Activated T-cell treated with anti-CD3 and anti-CD28 coated beads, Interleukin-2, amount 50 U/mL, for 24 hours (primary cell): Measurements from ENCODE around the gene DNAJC1.

Experiments
- DNase-seq: peaks from one replicate; pipeline ENCODE4 v3.0.0-alpha.2; 2020
- H3K27ac Mint-ChIP-seq: 2 replicates; pipeline ENCODE4 v1.8.0; 2020; ENCODE audit warnings: mild to moderate bottlenecking, mixed read lengths
- H3K27me3 Mint-ChIP-seq: 2 replicates; pipeline ENCODE4 v1.8.0; 2020; ENCODE audit warnings: mixed read lengths
- H3K36me3 Mint-ChIP-seq: 2 replicates; pipeline ENCODE4 v1.8.0; 2020; ENCODE audit warnings: low read depth, mixed read lengths
- H3K4me1 Mint-ChIP-seq: 2 replicates; pipeline ENCODE4 v1.8.0; 2020; ENCODE audit warnings: low read depth, mixed read lengths
- H3K4me3 Mint-ChIP-seq: 2 replicates; pipeline ENCODE4 v1.8.0; 2020; ENCODE audit warnings: mild to moderate bottlenecking, moderate library complexity, mixed read lengths
- H3K9me3 Mint-ChIP-seq: 2 replicates; pipeline ENCODE4 v1.8.0; 2020; ENCODE audit warnings: mixed read lengths

The DNAJC1 gene

GRCh38 chr10:21751341-21752310, 251.9 kb downstream of the DNAJC1 start:
- Mint-ChIP-seq H3K9me3 (no peaks in the 10 kb centered on the region), H3K4me3 (no peak overlapping the region), H3K36me3 (peaks cover 21% of the 10 kb centered on the region), H3K27me3 (no peaks in the 10 kb centered on the region), H3K27ac (no peak overlapping the region), H3K4me1 (peaks cover 22% of the 10 kb centered on the region)
- no peak for DNase-seq

- Mint-ChIP-seq H3K4me3 (no peak overlapping the region), H3K27ac (no peak overlapping the region), H3K4me1 (peaks cover 28% of the 10 kb centered on the region)
These were observed 253.1 kb downstream of the DNAJC1 start for GRCh38 chr10:21750424-21750823.

GRCh38 chr10:21749788-21750187, 253.7 kb downstream of the DNAJC1 start:
- H3K36me3 Mint-ChIP-seq, result peaks cover 24% of the 10 kb centered on the region
- H3K4me3 Mint-ChIP-seq, result no peak overlapping the region
- peaks cover 28% of the 10 kb centered on the region for H3K4me1 Mint-ChIP-seq
- H3K27me3 Mint-ChIP-seq, result no peaks in the 10 kb centered on the region
- H3K27ac Mint-ChIP-seq, result no peak overlapping the region
- no peaks in the 10 kb centered on the region for H3K9me3 Mint-ChIP-seq
- no peak for DNase-seq

More at GRCh38 chr10:21750424-21750823, 253.1 kb downstream of the DNAJC1 start:
- H3K36me3 Mint-ChIP-seq, result peaks cover 19% of the 10 kb centered on the region
- DNase-seq, result no peak
- no peaks in the 10 kb centered on the region for H3K27me3 Mint-ChIP-seq
- H3K9me3 Mint-ChIP-seq, result no peaks in the 10 kb centered on the region

DNA sequence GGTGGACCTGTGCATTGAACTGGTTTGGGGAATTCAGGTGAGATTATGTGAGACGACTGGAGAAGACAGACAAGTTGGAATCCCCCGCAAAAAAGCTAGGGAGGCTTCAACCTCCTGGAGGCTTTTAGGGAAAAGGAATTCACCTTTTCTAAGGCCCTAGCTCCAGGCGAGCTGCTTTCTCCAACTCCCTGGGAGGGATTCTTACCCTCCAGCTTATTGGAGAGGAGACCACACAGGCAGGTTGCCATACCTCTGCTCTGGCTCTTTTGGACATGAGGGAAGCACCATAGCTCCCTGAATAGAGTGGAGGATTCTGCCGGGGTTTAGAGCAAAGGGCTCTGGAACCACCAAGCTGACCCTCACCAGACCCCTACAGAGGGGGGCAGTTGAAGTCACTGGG, 255.7 kb downstream of the DNAJC1 start:
- H3K36me3 Mint-ChIP-seq, result peaks cover 32% of the 10 kb centered on the region
- H3K4me1 Mint-ChIP-seq, result peaks cover 28% of the 10 kb centered on the region
- no peaks in the 10 kb centered on the region for H3K9me3 Mint-ChIP-seq
- no peak for DNase-seq
- no peak overlapping the region for H3K4me3 Mint-ChIP-seq
- H3K27me3 Mint-ChIP-seq, result no peaks in the 10 kb centered on the region
- no peak overlapping the region for H3K27ac Mint-ChIP-seq

DNA sequence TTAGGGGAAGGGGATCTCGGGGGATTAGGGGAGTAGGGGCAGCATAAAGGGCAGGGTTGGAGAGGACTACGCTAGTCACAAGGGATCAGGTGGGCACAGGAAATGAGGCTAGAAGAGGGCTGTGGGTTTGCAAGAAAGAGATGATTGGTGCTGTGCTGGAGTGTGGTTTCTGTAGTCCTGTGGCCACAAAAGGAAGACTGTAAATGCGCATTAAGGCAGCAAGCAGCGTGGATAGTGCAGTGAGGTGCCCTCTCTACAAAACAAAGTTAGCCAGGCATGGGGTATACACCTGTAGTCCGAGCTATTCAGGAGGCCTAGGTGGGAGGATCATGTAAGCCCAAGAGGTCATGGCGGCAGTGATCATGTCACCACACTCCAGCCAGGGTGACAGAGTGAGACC, 257.4 kb downstream of the DNAJC1 start:
- H3K27me3 Mint-ChIP-seq, result no peaks in the 10 kb centered on the region
- H3K9me3 Mint-ChIP-seq, result no peaks in the 10 kb centered on the region
- H3K36me3 Mint-ChIP-seq, result peaks cover 48% of the 10 kb centered on the region
- H3K4me3 Mint-ChIP-seq, result no peak overlapping the region
- peak overlapping the region; percentile 83 for H3K27ac Mint-ChIP-seq
- H3K4me1 Mint-ChIP-seq, result peaks cover 33% of the 10 kb centered on the region
- DNase-seq, result no peak

- peaks cover 44% of the 10 kb centered on the region for H3K4me1 Mint-ChIP-seq
- H3K27me3 Mint-ChIP-seq, result no peaks in the 10 kb centered on the region
- H3K9me3 Mint-ChIP-seq, result no peaks in the 10 kb centered on the region
- H3K36me3 Mint-ChIP-seq, result peaks cover 65% of the 10 kb centered on the region
- H3K27ac Mint-ChIP-seq, result peak overlapping the region; percentile 41
- no peak for DNase-seq
- H3K4me3 Mint-ChIP-seq, result no peak overlapping the region
These were observed 259.3 kb downstream of the DNAJC1 start for GRCh38 chr10:21744223-21744622.

- no peak overlapping the region for H3K4me3 Mint-ChIP-seq
- H3K27me3 Mint-ChIP-seq, result no peaks in the 10 kb centered on the region
- peaks cover 74% of the 10 kb centered on the region for H3K36me3 Mint-ChIP-seq
- no peaks in the 10 kb centered on the region for H3K9me3 Mint-ChIP-seq
- no peak for DNase-seq
- no peak overlapping the region for H3K27ac Mint-ChIP-seq
- H3K4me1 Mint-ChIP-seq, result peaks cover 53% of the 10 kb centered on the region
These were observed 260.7 kb downstream of the DNAJC1 start for GRCh38 chr10:21742740-21743412.

DNA sequence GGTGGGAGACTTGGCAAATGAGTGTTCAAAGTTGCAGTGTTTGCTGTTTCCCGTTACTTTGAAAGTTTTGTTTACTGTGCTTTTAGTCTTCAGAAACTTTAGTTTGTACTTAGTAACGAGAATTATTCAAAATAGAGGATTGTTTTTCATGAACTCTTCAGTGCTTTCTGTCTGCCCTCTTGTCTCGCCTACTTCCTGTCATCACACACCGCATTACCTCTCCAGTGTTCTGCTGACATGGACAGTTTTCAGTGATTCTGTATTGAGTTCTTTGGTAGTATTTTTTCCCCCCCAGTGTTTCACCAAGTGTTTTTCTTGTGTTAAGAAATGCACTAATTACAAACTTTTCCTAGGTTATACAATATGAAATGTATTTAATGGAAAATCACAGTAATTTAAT, 262.5 kb downstream of the DNAJC1 start:
- Mint-ChIP-seq H3K9me3 (no peaks in the 10 kb centered on the region), H3K36me3 (peaks cover 90% of the 10 kb centered on the region), H3K27me3 (no peaks in the 10 kb centered on the region), H3K4me3 (no peak overlapping the region), H3K27ac (peak overlapping the region; percentile 85), H3K4me1 (peaks cover 54% of the 10 kb centered on the region)
- DNase-seq, result no peak

GRCh38 chr10:21737106-21737505, 266.4 kb downstream of the DNAJC1 start:
- peaks cover 91% of the 10 kb centered on the region for H3K36me3 Mint-ChIP-seq
- DNase-seq, result no peak
- no peaks in the 10 kb centered on the region for H3K9me3 Mint-ChIP-seq
- peak overlapping the region; percentile 57 for H3K27ac Mint-ChIP-seq
- peaks cover 61% of the 10 kb centered on the region for H3K4me1 Mint-ChIP-seq
- no peak overlapping the region for H3K4me3 Mint-ChIP-seq
- no peaks in the 10 kb centered on the region for H3K27me3 Mint-ChIP-seq

- no peak overlapping the region for H3K4me3 Mint-ChIP-seq
- no peaks in the 10 kb centered on the region for H3K27me3 Mint-ChIP-seq
- H3K27ac Mint-ChIP-seq, result no peak overlapping the region
- H3K36me3 Mint-ChIP-seq, result peaks cover 85% of the 10 kb centered on the region
- DNase-seq, result no peak
- H3K4me1 Mint-ChIP-seq, result peaks cover 31% of the 10 kb centered on the region
- H3K9me3 Mint-ChIP-seq, result no peaks in the 10 kb centered on the region
These were observed 269.8 kb downstream of the DNAJC1 start for GRCh38 chr10:21733710-21734109.

- H3K4me3 Mint-ChIP-seq, result no peak overlapping the region
- no peaks in the 10 kb centered on the region for H3K9me3 Mint-ChIP-seq
- no peak for DNase-seq
- H3K27me3 Mint-ChIP-seq, result no peaks in the 10 kb centered on the region
- no peak overlapping the region for H3K27ac Mint-ChIP-seq
- H3K36me3 Mint-ChIP-seq, result peaks cover 85% of the 10 kb centered on the region
- H3K4me1 Mint-ChIP-seq, result peaks cover 32% of the 10 kb centered on the region
These were observed 271.3 kb downstream of the DNAJC1 start for GRCh38 chr10:21732067-21732772.

- DNase-seq, result no peak
- Mint-ChIP-seq H3K9me3 (no peaks in the 10 kb centered on the region), H3K36me3 (peaks cover 75% of the 10 kb centered on the region), H3K27ac (no peak overlapping the region), H3K27me3 (no peaks in the 10 kb centered on the region), H3K4me3 (no peak overlapping the region), H3K4me1 (peaks cover 35% of the 10 kb centered on the region)
These were observed 274.9 kb downstream of the DNAJC1 start for GRCh38 chr10:21728618-21729017.

DNA sequence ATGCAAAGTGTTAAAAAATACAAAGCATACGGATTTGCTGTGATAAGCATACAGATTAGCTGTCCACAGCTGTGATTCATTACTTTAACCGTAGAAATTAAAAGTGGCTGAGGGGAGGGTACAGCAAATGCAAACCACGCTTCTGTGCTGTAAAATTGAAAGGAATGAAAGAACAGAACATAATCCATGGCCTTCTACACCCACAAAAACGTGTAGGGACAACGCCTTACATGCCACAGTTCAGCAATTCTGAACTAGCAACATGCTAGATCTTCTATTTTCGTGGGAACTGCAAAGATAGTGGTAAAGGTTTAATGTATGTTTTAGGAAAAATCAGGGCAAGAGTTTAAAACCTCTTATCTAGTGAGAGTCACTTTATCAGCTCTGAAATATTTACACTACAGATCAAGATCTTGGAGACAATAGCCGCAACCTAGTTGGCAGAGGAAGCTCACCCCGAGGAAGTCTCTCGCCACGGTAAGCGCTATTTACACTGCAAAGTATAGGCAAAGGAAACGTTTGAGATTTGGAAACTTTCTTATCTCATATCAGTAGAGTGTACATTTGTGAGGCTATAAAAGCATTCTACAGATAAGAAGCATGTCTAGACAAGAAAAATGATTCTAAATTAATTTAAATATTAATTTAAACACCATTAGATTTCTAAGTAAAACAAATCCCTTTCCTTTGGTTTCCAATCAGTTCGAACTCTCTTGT, 275.9 kb downstream of the DNAJC1 start:
- Mint-ChIP-seq H3K9me3 (no peaks in the 10 kb centered on the region), H3K4me1 (peaks cover 38% of the 10 kb centered on the region), H3K36me3 (peaks cover 73% of the 10 kb centered on the region), H3K27me3 (no peaks in the 10 kb centered on the region), H3K4me3 (no peak overlapping the region), H3K27ac (no peak overlapping the region)
- DNase-seq, result no peak

GRCh38 chr10:21726601-21727225, 276.8 kb downstream of the DNAJC1 start:
- no peak overlapping the region for H3K4me3 Mint-ChIP-seq
- peaks cover 69% of the 10 kb centered on the region for H3K36me3 Mint-ChIP-seq
- H3K27ac Mint-ChIP-seq, result no peak overlapping the region
- H3K27me3 Mint-ChIP-seq, result no peaks in the 10 kb centered on the region
- DNase-seq, result no peak
- H3K9me3 Mint-ChIP-seq, result no peaks in the 10 kb centered on the region
- peaks cover 33% of the 10 kb centered on the region for H3K4me1 Mint-ChIP-seq
